ENCODE data around the gene CLDND1. TPM values are rescaled to one million over a fixed set of nuclear protein-coding genes. Genes with fewer than 3 reads are reported as not detected.

Gene CLDND1
- total and polyA plus RNA-seq, 2 of the 4 experiments (the other 2 are of a cell fraction), result 75.8 to 78.3 TPM

DNA sequence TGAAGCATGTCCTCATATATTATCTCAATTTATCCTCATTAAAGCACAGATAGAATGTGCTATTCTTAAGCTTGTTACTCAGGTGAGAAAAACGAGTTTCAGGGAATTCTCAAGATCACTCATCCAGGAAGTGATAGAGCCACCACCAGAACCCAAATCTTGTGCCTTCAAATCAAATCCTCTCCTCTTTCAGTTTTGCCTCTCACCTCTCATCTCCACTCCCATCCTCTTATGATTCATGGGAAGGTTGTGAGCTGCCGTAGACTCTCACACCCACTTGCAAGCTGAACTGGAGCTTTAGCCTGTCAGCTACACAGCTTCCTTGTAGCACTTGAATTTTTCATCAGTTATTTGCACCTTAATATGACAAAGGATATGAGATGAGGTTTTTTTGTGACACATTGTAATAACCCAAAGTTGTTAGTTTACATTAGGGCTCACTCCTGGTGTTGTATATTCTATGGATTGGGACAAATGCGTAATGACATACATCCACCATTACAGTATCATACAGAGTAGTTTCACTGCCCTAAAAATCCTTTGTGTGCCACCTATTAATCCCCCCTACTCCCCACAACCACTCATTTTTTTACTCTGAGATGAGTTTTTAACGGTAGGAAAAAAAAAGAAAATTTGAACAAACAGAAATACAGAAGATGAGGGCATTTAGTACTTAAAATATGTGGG, 34.8 kb upstream of the CLDND1 start:
- no peak overlapping the region for H4K5ac ChIP-seq (ENCODE audit: low read depth, low read length)
- no peak overlapping the region for H2AK5ac ChIP-seq (ENCODE audit: low read depth, low read length)
- no CpG with 5 or more reads among the region's 4 CpGs for WGBS, 2 experiments (ENCODE audit: extremely low coverage in 2 of 2, insufficient read length in 1 of 2)
- H3K9me3 ChIP-seq (ENCODE audit: control insufficient read depth, insufficient read depth, low read length), result no peaks in the 10 kb centered on the region
- peaks cover 9% of the 10 kb centered on the region for H3K27me3 ChIP-seq (ENCODE audit: control insufficient read depth, insufficient read depth, low read length)
- TF ChIP-seq FOS (IDR thresholded peaks at IDR 0.05; ENCODE audit: low read depth, low read length), result no peak
- TF ChIP-seq MAZ (IDR thresholded peaks at IDR 0.05; ENCODE audit: borderline replicate concordance, low read depth, low read length), result no peak
- TF ChIP-seq, protein P1, sequence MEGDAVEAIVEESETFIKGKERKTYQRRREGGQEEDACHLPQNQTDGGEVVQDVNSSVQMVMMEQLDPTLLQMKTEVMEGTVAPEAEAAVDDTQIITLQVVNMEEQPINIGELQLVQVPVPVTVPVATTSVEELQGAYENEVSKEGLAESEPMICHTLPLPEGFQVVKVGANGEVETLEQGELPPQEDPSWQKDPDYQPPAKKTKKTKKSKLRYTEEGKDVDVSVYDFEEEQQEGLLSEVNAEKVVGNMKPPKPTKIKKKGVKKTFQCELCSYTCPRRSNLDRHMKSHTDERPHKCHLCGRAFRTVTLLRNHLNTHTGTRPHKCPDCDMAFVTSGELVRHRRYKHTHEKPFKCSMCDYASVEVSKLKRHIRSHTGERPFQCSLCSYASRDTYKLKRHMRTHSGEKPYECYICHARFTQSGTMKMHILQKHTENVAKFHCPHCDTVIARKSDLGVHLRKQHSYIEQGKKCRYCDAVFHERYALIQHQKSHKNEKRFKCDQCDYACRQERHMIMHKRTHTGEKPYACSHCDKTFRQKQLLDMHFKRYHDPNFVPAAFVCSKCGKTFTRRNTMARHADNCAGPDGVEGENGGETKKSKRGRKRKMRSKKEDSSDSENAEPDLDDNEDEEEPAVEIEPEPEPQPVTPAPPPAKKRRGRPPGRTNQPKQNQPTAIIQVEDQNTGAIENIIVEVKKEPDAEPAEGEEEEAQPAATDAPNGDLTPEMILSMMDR (conservative IDR thresholded peaks at IDR 0.05; ENCODE audit: low read depth, low read length), result no peak
- TF ChIP-seq RCOR1 (IDR thresholded peaks at IDR 0.05; ENCODE audit: insufficient replicate concordance, low read length), result no peak
- no peak for TF ChIP-seq MXI1 (IDR thresholded peaks at IDR 0.05; ENCODE audit: borderline replicate concordance, low read depth, low read length)
- TF ChIP-seq RAD21 (IDR thresholded peaks at IDR 0.05; ENCODE audit: low read length), result no peak
- TF ChIP-seq MAFK (IDR thresholded peaks at IDR 0.05; ENCODE audit: low read depth, low read length), result no peak
- no peak for TF ChIP-seq CEBPB (IDR thresholded peaks at IDR 0.05; ENCODE audit: low read depth, low read length)
- TF ChIP-seq BHLHE40 (IDR thresholded peaks at IDR 0.05; ENCODE audit: low read depth, low read length), result no peak
- TF ChIP-seq NFE2L2 (IDR thresholded peaks at IDR 0.05; ENCODE audit: low read depth, low read length), result no peak
- no peak overlapping the region for H3K23ac ChIP-seq (ENCODE audit: low read depth, low read length)
- dilution Hi-C loops (cut with HindIII; ENCODE audit: low sequenced_read_pairs, unreplicated experiment), result no loop called here
- no peak overlapping the region for H2AK9ac ChIP-seq (replicated peaks; ENCODE audit: low read depth, low read length, poor library complexity)
- H3K4me1 ChIP-seq (ENCODE audit: control insufficient read depth, insufficient read depth, low read length), result no peaks in the 10 kb centered on the region; the same call in 1 of the 2 replicates
- H3K9ac ChIP-seq (ENCODE audit: low read depth, low read length), result no peak overlapping the region
- in situ Hi-C loops (cut with MboI; ENCODE audit: low sequenced_read_pairs), result loop anchor here (25.0 kb wide), 1 partner anchor 220 kb away; no protein-coding TSS in a partner anchor
- H3K4ac ChIP-seq (ENCODE audit: low read depth, low read length), result no peak overlapping the region
- H3K9me1 ChIP-seq (ENCODE audit: insufficient read depth, low read length), result no peaks in the 10 kb centered on the region
- no TSS peak for BruUV-seq (replicated peaks)
- CTCF ChIA-PET, result no interaction called here
- H3K27ac ChIP-seq (ENCODE audit: insufficient read depth, low read length), result no peak overlapping the region
- H3K14ac ChIP-seq (replicated peaks; ENCODE audit: low read depth, low read length), result no peak overlapping the region
- H3K56ac ChIP-seq (ENCODE audit: extremely low read depth, insufficient read depth, low read length), result no peak overlapping the region
- H3K79me1 ChIP-seq (ENCODE audit: low read depth in 1 of 2, low read length in 2 of 2), result no peaks in the 10 kb centered on the region
- POLR2A ChIA-PET (ENCODE audit: unreplicated experiment), result no interaction called here
- ATAC-seq (ENCODE audit: low read depth) (no peak), DNase-seq (no peak)
- no peak overlapping the region for H3K18ac ChIP-seq (ENCODE audit: low read depth, low read length)
- no peak overlapping the region for H2AFZ ChIP-seq (replicated peaks; ENCODE audit: low read length, poor library complexity)
- H3K4me2 ChIP-seq (ENCODE audit: low read depth, low read length), result no peak overlapping the region
- no peak overlapping the region for H2BK20ac ChIP-seq (ENCODE audit: low read depth, low read length)
- H4K91ac ChIP-seq (ENCODE audit: insufficient read depth, low read depth, low read length), result no peak overlapping the region
- H4K20me1 ChIP-seq (ENCODE audit: insufficient read depth, low read length), result no peaks in the 10 kb centered on the region
- no peaks in the 10 kb centered on the region for H3K36me3 ChIP-seq (ENCODE audit: control insufficient read depth, insufficient read depth, low read length)
- H2BK15ac ChIP-seq (ENCODE audit: low read depth, low read length), result no peak overlapping the region
- H4K8ac ChIP-seq (ENCODE audit: low read depth in 2 of 2, low read length in 2 of 2), result no peak overlapping the region
- intact Hi-C loops (cut with micrococcal nuclease), result no loop called here
- H3K4me3 ChIP-seq (ENCODE audit: insufficient read depth, low read depth, low read length), result no peak overlapping the region
- H2BK5ac ChIP-seq (ENCODE audit: low read depth, low read length, poor library complexity, severe bottlenecking), result no peak overlapping the region
- no peak overlapping the region for H2BK120ac ChIP-seq (ENCODE audit: low read depth, low read length)

Data from IMR-90 (cell line).